Nephron progenitor cell (in vitro differentiated cells): Measurements from ENCODE around the gene CYBRD1.

Source experiments
- DNase-seq: peaks from one replicate; pipeline ENCODE4 v3.0.0; 2021
- H3K27ac Mint-ChIP-seq: 2 replicates; pipeline ENCODE4 v1.8.0; 2021; ENCODE audit warnings: mild to moderate bottlenecking, moderate library complexity, mixed read lengths
- H3K27me3 Mint-ChIP-seq: 2 replicates; pipeline ENCODE4 v1.8.0; 2021; ENCODE audit warnings: mild to moderate bottlenecking, low read depth, mixed read lengths; ENCODE audit not compliant: poor library complexity
- H3K36me3 Mint-ChIP-seq: 2 replicates; pipeline ENCODE4 v1.8.0; 2021; ENCODE audit warnings: low read depth, mixed read lengths
- H3K4me1 Mint-ChIP-seq: 2 replicates; pipeline ENCODE4 v1.8.0; 2021; ENCODE audit warnings: mixed read lengths
- H3K4me3 Mint-ChIP-seq: 2 replicates; pipeline ENCODE4 v1.8.0; 2021; ENCODE audit warnings: mild to moderate bottlenecking, moderate library complexity, mixed read lengths
- H3K9me3 Mint-ChIP-seq: 2 replicates; pipeline ENCODE4 v1.8.0; 2021; ENCODE audit warnings: mild to moderate bottlenecking, moderate library complexity, mixed read lengths
- TF ChIP-seq, protein P1 (sequence below): fragments of 200-600 bp; sonication (generic); IDR thresholded peaks from 2 replicates; pipeline ENCODE4 v1.5.0; 2021; ENCODE audit warnings: antibody characterized with exemption

CYBRD1 gene

GRCh38 chr2:171482308-171482707, 40.0 kb upstream of the CYBRD1 start:
- no peak for DNase-seq
- no peak overlapping the region for H3K4me3 Mint-ChIP-seq
- peak overlapping the region; percentile 41 for H3K27ac Mint-ChIP-seq
- no peaks in the 10 kb centered on the region for H3K27me3 Mint-ChIP-seq
- peaks cover 19% of the 10 kb centered on the region for H3K4me1 Mint-ChIP-seq
- no peaks in the 10 kb centered on the region for H3K9me3 Mint-ChIP-seq
- H3K36me3 Mint-ChIP-seq, result peaks cover 24% of the 10 kb centered on the region
- TF ChIP-seq, protein P1, sequence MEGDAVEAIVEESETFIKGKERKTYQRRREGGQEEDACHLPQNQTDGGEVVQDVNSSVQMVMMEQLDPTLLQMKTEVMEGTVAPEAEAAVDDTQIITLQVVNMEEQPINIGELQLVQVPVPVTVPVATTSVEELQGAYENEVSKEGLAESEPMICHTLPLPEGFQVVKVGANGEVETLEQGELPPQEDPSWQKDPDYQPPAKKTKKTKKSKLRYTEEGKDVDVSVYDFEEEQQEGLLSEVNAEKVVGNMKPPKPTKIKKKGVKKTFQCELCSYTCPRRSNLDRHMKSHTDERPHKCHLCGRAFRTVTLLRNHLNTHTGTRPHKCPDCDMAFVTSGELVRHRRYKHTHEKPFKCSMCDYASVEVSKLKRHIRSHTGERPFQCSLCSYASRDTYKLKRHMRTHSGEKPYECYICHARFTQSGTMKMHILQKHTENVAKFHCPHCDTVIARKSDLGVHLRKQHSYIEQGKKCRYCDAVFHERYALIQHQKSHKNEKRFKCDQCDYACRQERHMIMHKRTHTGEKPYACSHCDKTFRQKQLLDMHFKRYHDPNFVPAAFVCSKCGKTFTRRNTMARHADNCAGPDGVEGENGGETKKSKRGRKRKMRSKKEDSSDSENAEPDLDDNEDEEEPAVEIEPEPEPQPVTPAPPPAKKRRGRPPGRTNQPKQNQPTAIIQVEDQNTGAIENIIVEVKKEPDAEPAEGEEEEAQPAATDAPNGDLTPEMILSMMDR, result no peak

GRCh38 chr2:171482877-171483276, 39.4 kb upstream of the CYBRD1 start:
- TF ChIP-seq, protein P1, result no peak
- no peaks in the 10 kb centered on the region for H3K27me3 Mint-ChIP-seq
- no peak for DNase-seq
- no peaks in the 10 kb centered on the region for H3K9me3 Mint-ChIP-seq
- H3K27ac Mint-ChIP-seq, result no peak overlapping the region
- H3K4me1 Mint-ChIP-seq, result peaks cover 19% of the 10 kb centered on the region
- peaks cover 30% of the 10 kb centered on the region for H3K36me3 Mint-ChIP-seq
- H3K4me3 Mint-ChIP-seq, result no peak overlapping the region

DNA sequence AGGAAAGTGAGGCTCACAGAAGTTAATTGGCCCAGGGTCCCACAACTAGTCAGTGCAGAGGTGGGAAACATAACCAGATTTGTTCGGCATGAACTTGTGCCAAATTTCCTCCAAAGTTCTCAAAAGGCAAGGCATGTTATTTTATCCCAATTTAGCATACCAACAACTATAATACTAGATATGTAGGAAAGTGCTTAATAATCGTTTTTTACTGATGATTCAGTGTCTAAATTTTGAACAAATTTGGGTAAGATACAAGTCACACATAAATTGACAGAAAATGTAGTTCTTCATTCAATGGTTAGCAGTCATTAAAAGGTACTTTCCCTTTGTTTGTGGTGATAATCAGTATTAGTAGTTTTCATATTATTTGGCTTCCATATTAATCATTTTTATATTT, 38.5 kb upstream of the CYBRD1 start:
- Mint-ChIP-seq H3K36me3 (peaks cover 39% of the 10 kb centered on the region), H3K27me3 (no peaks in the 10 kb centered on the region), H3K9me3 (no peaks in the 10 kb centered on the region), H3K4me3 (no peak overlapping the region), H3K4me1 (peaks cover 19% of the 10 kb centered on the region), H3K27ac (no peak overlapping the region)
- DNase-seq, result no peak
- TF ChIP-seq, protein P1, result no peak

DNA sequence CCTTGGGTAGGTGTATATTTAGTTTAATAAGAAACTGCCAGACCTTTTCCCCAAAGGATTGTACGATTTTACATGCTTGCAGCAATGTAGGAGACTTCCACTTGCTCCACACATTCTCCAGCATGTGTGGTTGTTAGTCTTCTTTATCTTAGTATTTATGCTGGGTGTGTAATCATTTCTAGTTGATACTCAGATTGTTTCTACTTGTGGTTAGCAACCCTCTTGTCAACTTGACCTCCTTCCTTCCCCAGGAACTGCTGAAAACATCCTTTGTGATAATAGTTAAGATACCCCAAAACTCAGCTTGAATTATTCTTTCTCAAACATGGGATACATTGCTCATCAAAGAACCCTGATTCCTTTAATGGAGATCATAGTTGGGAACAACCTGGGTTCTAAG, 37.2 kb upstream of the CYBRD1 start:
- Mint-ChIP-seq H3K4me1 (peaks cover 19% of the 10 kb centered on the region), H3K27me3 (no peaks in the 10 kb centered on the region), H3K27ac (no peak overlapping the region), H3K36me3 (peaks cover 44% of the 10 kb centered on the region), H3K9me3 (peaks cover 3% of the 10 kb centered on the region), H3K4me3 (no peak overlapping the region)
- TF ChIP-seq, protein P1, result no peak
- DNase-seq, result no peak

DNA sequence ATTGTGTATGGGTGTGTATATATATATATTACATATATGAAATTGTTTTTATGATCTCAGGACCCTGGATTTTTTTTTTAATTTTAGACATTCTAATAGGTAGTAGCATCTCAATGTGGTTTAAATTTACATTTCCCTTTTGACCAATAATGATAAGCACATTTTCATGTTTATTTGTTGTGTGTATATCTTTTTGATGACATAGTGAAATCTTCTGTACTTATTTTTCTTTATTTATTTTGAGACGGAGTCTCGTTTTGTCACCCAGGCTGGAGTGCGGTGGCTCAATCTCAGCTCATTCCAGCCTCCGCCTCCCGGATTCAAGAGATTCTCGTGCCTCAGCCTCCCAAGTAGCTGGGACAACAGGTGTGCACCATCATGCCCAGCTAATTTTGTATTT, 35.1 kb upstream of the CYBRD1 start:
- Mint-ChIP-seq H3K27ac (no peak overlapping the region), H3K4me1 (peaks cover 7% of the 10 kb centered on the region), H3K4me3 (no peak overlapping the region), H3K9me3 (peaks cover 3% of the 10 kb centered on the region), H3K36me3 (peaks cover 31% of the 10 kb centered on the region), H3K27me3 (peaks cover 4% of the 10 kb centered on the region)
- no peak for DNase-seq
- TF ChIP-seq, protein P1, result no peak

- no peak for DNase-seq
- H3K9me3 Mint-ChIP-seq, result peaks cover 3% of the 10 kb centered on the region
- H3K36me3 Mint-ChIP-seq, result peaks cover 31% of the 10 kb centered on the region
- H3K27me3 Mint-ChIP-seq, result peaks cover 4% of the 10 kb centered on the region
- H3K27ac Mint-ChIP-seq, result no peak overlapping the region
- peaks cover under 1% of the 10 kb centered on the region for H3K4me1 Mint-ChIP-seq
- no peak overlapping the region for H3K4me3 Mint-ChIP-seq
- TF ChIP-seq, protein P1, result no peak
Measured at GRCh38 chr2:171487803-171488259, 34.4 kb upstream of the CYBRD1 start.
